ENCODE data around the gene TSPYL4. TPM values are rescaled to one million over a fixed set of nuclear protein-coding genes. Genes with fewer than 3 reads are reported as not detected.

Gene TSPYL4
- total and polyA plus RNA-seq, 11 donors, result 8.0 to 52.8 (median 30.5) TPM

DNA sequence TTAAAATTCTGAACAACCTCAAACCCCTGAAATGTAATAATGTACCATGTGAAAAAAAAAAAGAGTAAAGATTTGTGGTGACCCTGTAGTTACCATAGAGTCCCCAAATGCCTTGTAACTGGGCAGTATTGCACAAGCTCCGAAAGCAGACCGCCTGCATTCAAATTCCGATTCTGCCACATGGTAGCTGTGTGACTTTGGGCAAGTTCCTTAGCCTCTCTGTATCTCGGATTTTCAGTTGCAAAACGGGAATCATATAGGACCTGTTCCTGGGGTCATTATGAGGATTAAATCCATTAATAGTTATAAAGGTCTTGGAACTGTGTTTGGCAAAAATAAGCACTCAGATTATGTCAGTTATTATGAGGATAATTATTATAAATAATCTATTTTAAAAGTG, 43.6 kb downstream of the TSPYL4 start:
- ATAC-seq (no peak), DNase-seq (no peak)
- H3K27me3 ChIP-seq, result no peaks in the 10 kb centered on the region
- no peaks in the 10 kb centered on the region for H3K36me3 ChIP-seq
- H3K4me3 ChIP-seq, result no peak overlapping the region
- intact Hi-C loops (cut with DNase I), result no loop called here
- H3K9me3 ChIP-seq, result no peaks in the 10 kb centered on the region
- H3K27ac ChIP-seq, result no peak overlapping the region
- TF ChIP-seq, protein P1, sequence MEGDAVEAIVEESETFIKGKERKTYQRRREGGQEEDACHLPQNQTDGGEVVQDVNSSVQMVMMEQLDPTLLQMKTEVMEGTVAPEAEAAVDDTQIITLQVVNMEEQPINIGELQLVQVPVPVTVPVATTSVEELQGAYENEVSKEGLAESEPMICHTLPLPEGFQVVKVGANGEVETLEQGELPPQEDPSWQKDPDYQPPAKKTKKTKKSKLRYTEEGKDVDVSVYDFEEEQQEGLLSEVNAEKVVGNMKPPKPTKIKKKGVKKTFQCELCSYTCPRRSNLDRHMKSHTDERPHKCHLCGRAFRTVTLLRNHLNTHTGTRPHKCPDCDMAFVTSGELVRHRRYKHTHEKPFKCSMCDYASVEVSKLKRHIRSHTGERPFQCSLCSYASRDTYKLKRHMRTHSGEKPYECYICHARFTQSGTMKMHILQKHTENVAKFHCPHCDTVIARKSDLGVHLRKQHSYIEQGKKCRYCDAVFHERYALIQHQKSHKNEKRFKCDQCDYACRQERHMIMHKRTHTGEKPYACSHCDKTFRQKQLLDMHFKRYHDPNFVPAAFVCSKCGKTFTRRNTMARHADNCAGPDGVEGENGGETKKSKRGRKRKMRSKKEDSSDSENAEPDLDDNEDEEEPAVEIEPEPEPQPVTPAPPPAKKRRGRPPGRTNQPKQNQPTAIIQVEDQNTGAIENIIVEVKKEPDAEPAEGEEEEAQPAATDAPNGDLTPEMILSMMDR (IDR thresholded peaks at IDR 0.05), result no peak
- TF ChIP-seq POLR2A (IDR thresholded peaks at IDR 0.05), result no peak
- peaks cover 0 to 16% (median 3%) of the 10 kb centered on the region in 12 donors for H3K4me1 ChIP-seq
- 90 to 93% (median 92%) methylated on average over 5 of the region's 5 CpGs for WGBS, 4 donors

DNA sequence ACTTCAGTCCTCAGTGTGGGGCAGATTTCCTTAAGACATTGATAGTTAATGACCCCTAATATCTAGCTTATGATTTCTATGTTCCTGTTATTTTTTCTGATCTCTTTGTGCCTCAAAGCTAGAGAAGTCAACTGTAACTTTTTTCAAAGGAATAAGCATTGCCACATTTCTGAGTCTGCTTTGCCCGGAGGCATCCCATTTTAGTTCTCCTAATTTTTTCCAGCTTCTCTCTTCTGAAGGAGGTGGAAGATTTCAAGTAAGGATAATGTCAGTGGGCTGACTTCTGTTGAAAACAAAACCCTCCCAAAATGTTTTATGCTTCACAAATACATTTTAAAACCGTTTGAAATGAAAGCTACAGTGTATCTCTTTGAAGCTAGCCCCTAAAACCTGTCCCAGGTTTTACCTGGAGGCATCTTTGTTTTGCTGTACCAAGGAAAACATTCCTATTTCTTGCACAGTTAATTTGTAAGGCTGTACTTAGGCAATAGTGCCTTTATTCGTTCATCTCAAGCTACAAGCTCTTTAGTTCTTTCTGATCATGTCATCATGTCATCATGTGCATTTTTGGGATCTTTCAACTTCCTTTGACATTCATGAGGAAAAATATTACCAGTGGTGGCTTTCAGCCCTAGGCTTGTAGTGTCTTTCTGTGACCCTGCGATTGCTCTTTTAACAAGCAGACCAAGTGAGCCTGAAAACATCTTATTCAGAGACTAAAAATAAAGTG, 45.7 kb downstream of the TSPYL4 start:
- DNase-seq, result no peak
- Histone ChIP-seq H3K4me3 (no peak overlapping the region), H3K9me3 (no peaks in the 10 kb centered on the region), H3K36me3 (no peaks in the 10 kb centered on the region), H3K4me1 (peaks cover 0 to 19% (median 4%) of the 10 kb centered on the region in 12 donors), H3K27ac (no peak overlapping the region), H3K27me3 (no peaks in the 10 kb centered on the region)
- 71 to 80% (median 75%) methylated on average over 4 of the region's 4 CpGs for WGBS, 4 donors
- intact Hi-C loops (cut with DNase I), result no loop called here
- ATAC-seq, result no peak
- TF ChIP-seq POLR2A (IDR thresholded peaks at IDR 0.05), result no peak
- TF ChIP-seq, protein P1 (IDR thresholded peaks at IDR 0.05), result no peak

DNA sequence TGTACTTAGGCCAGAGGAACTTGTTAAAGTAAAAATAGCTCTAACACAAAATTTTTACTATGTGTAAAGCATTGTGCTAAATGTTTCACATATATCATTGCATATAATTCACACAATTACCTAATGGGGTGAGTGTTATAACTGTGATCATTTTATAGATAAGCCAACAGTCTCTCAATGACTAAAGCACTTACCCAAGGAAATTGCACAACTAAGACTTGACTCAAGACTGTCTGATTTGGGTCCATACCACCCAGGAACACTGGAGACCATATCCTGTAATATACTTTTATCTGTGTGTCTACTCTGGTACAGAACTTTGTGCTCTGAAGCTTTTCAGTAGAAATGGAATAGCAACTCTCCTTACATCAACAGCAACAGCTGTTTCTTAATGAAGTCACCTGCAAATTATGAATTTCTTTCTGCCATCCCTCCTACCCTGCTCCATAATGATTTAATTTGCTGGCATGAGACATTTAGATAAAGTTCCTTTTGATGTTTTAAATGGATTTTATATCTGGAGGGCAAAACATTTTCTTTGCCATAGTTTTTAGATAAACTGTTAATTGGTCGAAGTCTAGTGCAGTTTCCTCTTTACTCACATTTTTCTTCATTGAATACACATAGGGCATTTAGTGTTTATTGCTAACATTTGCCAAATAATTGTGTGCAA, 47.5 kb downstream of the TSPYL4 start:
- TF ChIP-seq, protein P1 (IDR thresholded peaks at IDR 0.05), result no peak
- no peak for TF ChIP-seq POLR2A (IDR thresholded peaks at IDR 0.05)
- Histone ChIP-seq H3K4me1 (peaks cover 0 to 24% (median 10%) of the 10 kb centered on the region in 12 donors), H3K4me3 (no peak overlapping the region), H3K9me3 (no peaks in the 10 kb centered on the region), H3K27ac (no peak overlapping the region), H3K27me3 (no peaks in the 10 kb centered on the region), H3K36me3 (no peaks in the 10 kb centered on the region)
- intact Hi-C loops (cut with DNase I), result no loop called here
- DNase-seq, result no peak
- 93 to 100% (median 98%) methylated on average over 1 of the region's 1 CpG for WGBS, 4 donors
- no peak for ATAC-seq

DNA sequence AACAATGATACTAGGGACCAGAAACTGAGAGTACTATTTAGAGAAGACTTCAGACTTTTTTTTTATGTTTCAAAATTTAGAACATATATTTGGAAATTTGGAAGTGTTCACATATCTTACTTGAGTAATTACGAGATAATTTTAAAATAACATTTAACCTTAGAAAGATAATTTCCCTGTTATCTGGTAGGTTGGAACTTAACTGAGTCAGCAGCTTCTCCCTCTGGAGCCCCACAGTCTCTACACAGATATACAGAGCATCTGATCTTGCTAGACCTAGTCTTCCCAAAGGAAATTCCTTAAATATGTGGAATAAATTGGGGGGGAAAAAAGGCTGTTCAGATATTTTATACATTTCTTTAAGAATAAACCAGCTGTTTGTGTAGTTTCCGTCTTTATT, 48.6 kb downstream of the TSPYL4 start:
- Histone ChIP-seq H3K27me3 (no peaks in the 10 kb centered on the region), H3K27ac (no peak overlapping the region), H3K4me1 (peaks cover 0 to 25% (median 10%) of the 10 kb centered on the region in 12 donors), H3K4me3 (no peak overlapping the region), H3K36me3 (no peaks in the 10 kb centered on the region), H3K9me3 (no peaks in the 10 kb centered on the region)
- TF ChIP-seq, protein P1 (IDR thresholded peaks at IDR 0.05), result no peak
- TF ChIP-seq POLR2A (IDR thresholded peaks at IDR 0.05), result no peak
- 50 to 58% (median 54%) methylated on average over 2 of the region's 2 CpGs for WGBS, 4 donors
- DNase-seq (no peak), ATAC-seq (no peak)
- intact Hi-C loops (cut with DNase I), result no loop called here

Measured in heart left ventricle (tissue), 16 donors.